IMR-90 (cell line): ENCODE measurements around the gene TENM4. TPM values are rescaled to one million over a fixed set of nuclear protein-coding genes. Genes with fewer than 3 reads are reported as not detected.

Experiments used
- BHLHE40 ChIP-seq: fragments of 150-350 bp; IDR thresholded peaks from 2 replicates; pipeline ENCODE4 v1.6.1; 2016; ENCODE audit warnings: mild to moderate bottlenecking, low read depth, low read length
- CHD1 ChIP-seq: IDR thresholded peaks from 2 replicates; pipeline ENCODE4 v1.6.1; 2012; ENCODE audit warnings: low read depth, low read length, improper control_type of control experiment
- FOS ChIP-seq: fragments of 150-350 bp; IDR thresholded peaks from 2 replicates; pipeline ENCODE4 v1.6.1; 2016; ENCODE audit warnings: low read depth, low read length
- NFE2L2 ChIP-seq: fragments of 150-350 bp; IDR thresholded peaks from 2 replicates; pipeline ENCODE4 v1.6.1; 2016; ENCODE audit warnings: low read depth, mild to moderate bottlenecking, low read length
- SMC3 ChIP-seq: fragments of 150-350 bp; IDR thresholded peaks from 2 replicates; pipeline ENCODE4 v1.6.1; 2016; ENCODE audit warnings: low read depth, mild to moderate bottlenecking, antibody characterized with exemption, low read length, moderate library complexity
- polyA plus RNA-seq, 3 experiments: library from polyadenylated mRNA; depleted of rRNA; stranded (reverse); fragments of >200 nt; gene quantifications; 2 replicates each; pipeline ENCODE4 v1.2.3, GENCODE V29; 2012; ENCODE audit warnings: low replicate concordance in 1 of 3
- total RNA-seq: library from RNA; depleted of rRNA; stranded (reverse); fragments of >200 nt; gene quantifications from 2 replicates; pipeline ENCODE4 v1.2.3, GENCODE V29; 2012
- TF ChIP-seq, protein P1 (sequence below): fragments of 150-350 bp; IDR thresholded peaks from 2 replicates; pipeline ENCODE4 v1.6.1; 2016; ENCODE audit warnings: low read depth, mild to moderate bottlenecking, low read length, moderate library complexity, borderline replicate concordance

Gene TENM4
- total and polyA plus RNA-seq, 2 of the 4 experiments (the other 2 are of a cell fraction), result 7.4 to 9.0 TPM

DNA sequence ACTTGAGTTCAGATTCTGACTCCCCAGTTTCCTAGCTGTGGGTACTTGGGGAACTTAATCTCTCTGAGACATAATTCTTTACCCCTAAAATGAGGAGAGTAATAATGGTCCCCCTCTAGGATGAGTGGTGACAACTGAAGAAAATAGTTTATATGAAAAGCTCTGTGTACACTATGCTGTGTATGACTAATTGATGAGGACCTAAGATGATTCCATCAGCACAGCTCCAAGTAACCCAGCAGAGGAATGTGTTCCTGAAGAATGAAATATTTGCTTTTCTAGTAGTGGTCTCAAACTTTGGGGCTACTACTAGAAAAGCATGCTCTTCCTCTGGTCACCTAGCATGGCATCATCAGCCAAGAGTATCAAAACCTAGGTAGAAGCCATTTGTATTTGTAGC lies 648.9 kb downstream of the TENM4 start (continued):
- TF ChIP-seq, protein P1, sequence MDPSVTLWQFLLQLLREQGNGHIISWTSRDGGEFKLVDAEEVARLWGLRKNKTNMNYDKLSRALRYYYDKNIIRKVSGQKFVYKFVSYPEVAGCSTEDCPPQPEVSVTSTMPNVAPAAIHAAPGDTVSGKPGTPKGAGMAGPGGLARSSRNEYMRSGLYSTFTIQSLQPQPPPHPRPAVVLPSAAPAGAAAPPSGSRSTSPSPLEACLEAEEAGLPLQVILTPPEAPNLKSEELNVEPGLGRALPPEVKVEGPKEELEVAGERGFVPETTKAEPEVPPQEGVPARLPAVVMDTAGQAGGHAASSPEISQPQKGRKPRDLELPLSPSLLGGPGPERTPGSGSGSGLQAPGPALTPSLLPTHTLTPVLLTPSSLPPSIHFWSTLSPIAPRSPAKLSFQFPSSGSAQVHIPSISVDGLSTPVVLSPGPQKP, result no peak
- TF ChIP-seq NFE2L2, result no peak
- no peak for TF ChIP-seq SMC3
- TF ChIP-seq BHLHE40, result no peak
- TF ChIP-seq FOS, result no peak
- TF ChIP-seq CHD1, result no peak
